ENCODE data around the gene CCSER1.
"Not testable (repeated sequence)": the region's sequence is repeated elsewhere in the genome, so short reads cannot be mapped to it uniquely, and the experiment has no call there.

CCSER1 gene

GRCh38 chr4:90357117-90357710, 230.0 kb downstream of the CCSER1 start:
- no peaks in the 10 kb centered on the region for H3K4me1 Mint-ChIP-seq (ENCODE audit: low read depth)
- peaks cover 3% of the 10 kb centered on the region for H3K9me3 Mint-ChIP-seq
- H3K27ac Mint-ChIP-seq: no peak overlapping the region
- no peaks in the 10 kb centered on the region for H3K36me3 Mint-ChIP-seq (ENCODE audit: low read depth)
- no peaks in the 10 kb centered on the region for H3K27me3 Mint-ChIP-seq
- no peak overlapping the region for H3K4me3 Mint-ChIP-seq

GRCh38 chr4:90375081-90375480, 247.9 kb downstream of the CCSER1 start:
- no peak overlapping the region for H3K27ac Mint-ChIP-seq
- H3K9me3 Mint-ChIP-seq: no peaks in the 10 kb centered on the region
- no peaks in the 10 kb centered on the region for H3K36me3 Mint-ChIP-seq (ENCODE audit: low read depth)
- H3K4me3 Mint-ChIP-seq: no peak overlapping the region
- no peaks in the 10 kb centered on the region for H3K27me3 Mint-ChIP-seq
- no peaks in the 10 kb centered on the region for H3K4me1 Mint-ChIP-seq (ENCODE audit: low read depth)

GRCh38 chr4:90393215-90393614, 266.0 kb downstream of the CCSER1 start:
- Mint-ChIP-seq H3K27ac (no peak overlapping the region), H3K36me3 (ENCODE audit: low read depth) (no peaks in the 10 kb centered on the region)

GRCh38 chr4:90403781-90404180, 276.6 kb downstream of the CCSER1 start:
- H3K4me3 Mint-ChIP-seq: no peak overlapping the region
- H3K36me3 Mint-ChIP-seq (ENCODE audit: low read depth): no peaks in the 10 kb centered on the region
- H3K27ac Mint-ChIP-seq: no peak overlapping the region
- H3K4me1 Mint-ChIP-seq (ENCODE audit: low read depth): no peaks in the 10 kb centered on the region
- no peaks in the 10 kb centered on the region for H3K27me3 Mint-ChIP-seq
- peaks cover 16% of the 10 kb centered on the region for H3K9me3 Mint-ChIP-seq

More at GRCh38 chr4:90393215-90393614, 266.0 kb downstream of the CCSER1 start:
- H3K4me3 Mint-ChIP-seq: no peak overlapping the region
- H3K27me3 Mint-ChIP-seq: no peaks in the 10 kb centered on the region
- no peaks in the 10 kb centered on the region for H3K9me3 Mint-ChIP-seq
- H3K4me1 Mint-ChIP-seq (ENCODE audit: low read depth): no peaks in the 10 kb centered on the region

- H3K27me3 Mint-ChIP-seq; H3K4me3 Mint-ChIP-seq; H3K36me3 Mint-ChIP-seq (ENCODE audit: low read depth); H3K4me1 Mint-ChIP-seq (ENCODE audit: low read depth); H3K27ac Mint-ChIP-seq: not testable (repeated sequence)
- peaks cover 24% of the 10 kb centered on the region for H3K9me3 Mint-ChIP-seq
Measured at GRCh38 chr4:90407897-90408296, 280.7 kb downstream of the CCSER1 start.

- H3K27me3 Mint-ChIP-seq; H3K4me1 Mint-ChIP-seq (ENCODE audit: low read depth); H3K36me3 Mint-ChIP-seq (ENCODE audit: low read depth); H3K27ac Mint-ChIP-seq; H3K4me3 Mint-ChIP-seq: not testable (repeated sequence)
- peaks cover 13% of the 10 kb centered on the region for H3K9me3 Mint-ChIP-seq
Measured at GRCh38 chr4:90412786-90413185, 285.6 kb downstream of the CCSER1 start.

GRCh38 chr4:90415116-90415515, 287.9 kb downstream of the CCSER1 start:
- Mint-ChIP-seq H3K4me1 (ENCODE audit: low read depth) (no peaks in the 10 kb centered on the region), H3K27me3 (no peaks in the 10 kb centered on the region), H3K9me3 (peaks cover 4% of the 10 kb centered on the region), H3K4me3 (no peak overlapping the region), H3K27ac (no peak overlapping the region), H3K36me3 (ENCODE audit: low read depth) (no peaks in the 10 kb centered on the region)

- H3K27me3 Mint-ChIP-seq: no peaks in the 10 kb centered on the region
Measured at GRCh38 chr4:90419124-90419711, 292.0 kb downstream of the CCSER1 start.

GRCh38 chr4:90421161-90421560, 294.0 kb downstream of the CCSER1 start:
- no peak overlapping the region for H3K4me3 Mint-ChIP-seq

More at GRCh38 chr4:90419124-90419711, 292.0 kb downstream of the CCSER1 start:
- H3K27ac Mint-ChIP-seq: no peak overlapping the region
- H3K4me3 Mint-ChIP-seq: no peak overlapping the region
- no peaks in the 10 kb centered on the region for H3K36me3 Mint-ChIP-seq (ENCODE audit: low read depth)
- no peaks in the 10 kb centered on the region for H3K9me3 Mint-ChIP-seq
- H3K4me1 Mint-ChIP-seq (ENCODE audit: low read depth): no peaks in the 10 kb centered on the region

GRCh38 chr4:90425893-90426292, 298.7 kb downstream of the CCSER1 start:
- no peaks in the 10 kb centered on the region for H3K27me3 Mint-ChIP-seq
- H3K4me3 Mint-ChIP-seq: no peak overlapping the region
- no peaks in the 10 kb centered on the region for H3K4me1 Mint-ChIP-seq (ENCODE audit: low read depth)
- H3K9me3 Mint-ChIP-seq: no peaks in the 10 kb centered on the region
- no peaks in the 10 kb centered on the region for H3K36me3 Mint-ChIP-seq (ENCODE audit: low read depth)
- H3K27ac Mint-ChIP-seq: no peak overlapping the region

More at GRCh38 chr4:90421161-90421560, 294.0 kb downstream of the CCSER1 start:
- Mint-ChIP-seq H3K9me3 (no peaks in the 10 kb centered on the region), H3K36me3 (ENCODE audit: low read depth) (no peaks in the 10 kb centered on the region), H3K4me1 (ENCODE audit: low read depth) (no peaks in the 10 kb centered on the region), H3K27me3 (no peaks in the 10 kb centered on the region), H3K27ac (no peak overlapping the region)

DNA sequence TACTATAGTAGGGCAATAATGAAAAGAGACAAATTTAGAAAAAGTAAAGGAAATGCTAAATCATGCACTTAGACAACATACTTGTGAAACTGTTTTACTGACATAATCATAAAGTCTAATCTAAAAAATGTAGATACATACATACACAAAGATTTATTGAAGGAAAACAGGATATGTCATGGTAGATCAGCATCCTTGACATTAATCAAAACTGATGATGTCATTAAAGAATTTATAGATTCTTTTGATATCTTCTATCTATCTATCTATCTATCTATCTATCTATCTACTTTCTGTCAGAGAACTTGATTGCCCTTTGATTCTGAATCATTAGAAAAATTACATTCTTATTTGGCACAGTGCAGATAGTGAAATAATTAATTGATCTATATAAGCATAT, 311.3 kb downstream of the CCSER1 start:
- no peaks in the 10 kb centered on the region for H3K4me1 Mint-ChIP-seq (ENCODE audit: low read depth)
- no peaks in the 10 kb centered on the region for H3K36me3 Mint-ChIP-seq (ENCODE audit: low read depth)
- H3K4me3 Mint-ChIP-seq: no peak overlapping the region
- H3K9me3 Mint-ChIP-seq: no peaks in the 10 kb centered on the region
- no peak overlapping the region for H3K27ac Mint-ChIP-seq
- H3K27me3 Mint-ChIP-seq: no peaks in the 10 kb centered on the region

- Mint-ChIP-seq H3K36me3 (ENCODE audit: low read depth) (no peaks in the 10 kb centered on the region), H3K4me1 (ENCODE audit: low read depth) (no peaks in the 10 kb centered on the region), H3K9me3 (no peaks in the 10 kb centered on the region), H3K27ac (no peak overlapping the region), H3K27me3 (no peaks in the 10 kb centered on the region), H3K4me3 (no peak overlapping the region)
Measured at GRCh38 chr4:90441770-90442169, 314.6 kb downstream of the CCSER1 start.

- H3K4me3 Mint-ChIP-seq: no peak overlapping the region
- H3K27ac Mint-ChIP-seq: no peak overlapping the region
- H3K36me3 Mint-ChIP-seq (ENCODE audit: low read depth): no peaks in the 10 kb centered on the region
- no peaks in the 10 kb centered on the region for H3K9me3 Mint-ChIP-seq
- H3K4me1 Mint-ChIP-seq (ENCODE audit: low read depth): no peaks in the 10 kb centered on the region
- H3K27me3 Mint-ChIP-seq: no peaks in the 10 kb centered on the region
Measured at GRCh38 chr4:90442619-90443018, 315.4 kb downstream of the CCSER1 start.

GRCh38 chr4:90443231-90443630, 316.0 kb downstream of the CCSER1 start:
- no peaks in the 10 kb centered on the region for H3K4me1 Mint-ChIP-seq (ENCODE audit: low read depth)
- no peaks in the 10 kb centered on the region for H3K36me3 Mint-ChIP-seq (ENCODE audit: low read depth)
- no peak overlapping the region for H3K27ac Mint-ChIP-seq
- H3K9me3 Mint-ChIP-seq: no peaks in the 10 kb centered on the region
- no peaks in the 10 kb centered on the region for H3K27me3 Mint-ChIP-seq
- H3K4me3 Mint-ChIP-seq: no peak overlapping the region

DNA sequence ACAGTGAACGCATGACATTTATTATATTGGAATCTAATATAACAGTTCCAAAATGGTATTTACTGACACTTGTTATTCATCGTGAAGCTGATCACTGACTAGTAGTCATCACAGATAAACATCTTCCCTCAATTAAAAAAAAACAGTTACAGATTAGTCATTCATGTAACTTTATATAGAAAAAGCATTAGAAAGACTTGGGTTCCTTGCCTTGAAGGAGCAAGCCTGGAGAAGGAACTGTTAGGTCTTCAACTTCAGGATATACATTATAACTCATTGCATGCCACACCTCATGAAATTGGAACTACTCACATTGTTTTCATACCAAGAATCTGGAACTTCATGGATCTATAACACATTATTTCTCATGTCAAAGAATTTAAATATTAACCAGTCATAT, 317.7 kb downstream of the CCSER1 start:
- Mint-ChIP-seq H3K36me3 (ENCODE audit: low read depth) (no peaks in the 10 kb centered on the region), H3K27me3 (no peaks in the 10 kb centered on the region), H3K9me3 (no peaks in the 10 kb centered on the region), H3K27ac (no peak overlapping the region), H3K4me3 (no peak overlapping the region), H3K4me1 (ENCODE audit: low read depth) (no peaks in the 10 kb centered on the region)

DNA sequence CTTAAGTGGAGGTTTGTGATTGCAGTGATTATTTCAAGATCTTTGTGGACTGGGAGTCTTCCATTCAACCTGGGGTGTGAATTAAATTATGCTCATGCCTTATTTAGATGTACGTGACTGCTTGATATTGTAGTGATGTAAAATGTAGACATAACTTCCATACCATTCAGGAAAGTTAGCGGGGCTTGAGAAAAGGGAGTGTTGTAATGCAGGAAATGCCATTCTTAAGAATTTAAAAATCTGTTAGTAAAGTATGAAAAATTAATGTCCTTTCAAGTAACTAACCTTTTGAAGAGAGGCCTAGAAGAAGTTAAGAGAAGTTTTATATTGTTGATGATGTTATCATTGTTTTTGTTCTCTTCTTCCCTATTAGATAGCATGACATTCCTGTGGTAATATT, 318.2 kb downstream of the CCSER1 start:
- no peaks in the 10 kb centered on the region for H3K36me3 Mint-ChIP-seq (ENCODE audit: low read depth)
- H3K4me3 Mint-ChIP-seq: no peak overlapping the region
- H3K4me1 Mint-ChIP-seq (ENCODE audit: low read depth): no peaks in the 10 kb centered on the region
- no peak overlapping the region for H3K27ac Mint-ChIP-seq
- H3K9me3 Mint-ChIP-seq: no peaks in the 10 kb centered on the region
- H3K27me3 Mint-ChIP-seq: no peaks in the 10 kb centered on the region
